Naive B cell (primary cell): ENCODE data around the gene RNF125. TPM values are rescaled to one million over a fixed set of nuclear protein-coding genes. Genes with fewer than 3 reads are reported as not detected.

Experiments used
- ATAC-seq, 2 donors: fragments of 150-1000 bp; cut with Tn5 transposase; 2 replicates each; pipeline ENCODE4 v1.10.0; 2021; ENCODE audit warnings: low read depth in 2 of 2, mild to moderate bottlenecking in 2 of 2, moderate library complexity in 2 of 2
- DNase-seq: peaks from one replicate; pipeline ENCODE4 v3.0.0; 2022
- H3K27ac Mint-ChIP-seq, 6 donors: one replicate each; pipeline ENCODE4 v1.8.0; 2020 to 2022; ENCODE audit warnings: mild to moderate bottlenecking in 6 of 6, mixed read lengths in 6 of 6, moderate library complexity in 5 of 6, inconsistent platforms in 2 of 6
- H3K27me3 Mint-ChIP-seq, 3 donors: one replicate each; pipeline ENCODE4 v1.8.0; 2021 to 2022; ENCODE audit warnings: mixed read lengths in 3 of 3, mild to moderate bottlenecking in 1 of 3
- H3K36me3 Mint-ChIP-seq, 2 donors: one replicate each; pipeline ENCODE4 v1.8.0; 2020 to 2022; ENCODE audit warnings: mixed read lengths in 2 of 2, inconsistent platforms in 1 of 2, mild to moderate bottlenecking in 1 of 2
- H3K4me1 Mint-ChIP-seq, 3 donors: one replicate each; pipeline ENCODE4 v1.8.0; 2020 to 2022; ENCODE audit warnings: mixed read lengths in 3 of 3, inconsistent platforms in 1 of 3, mild to moderate bottlenecking in 1 of 3, moderate library complexity in 1 of 3
- H3K4me3 Mint-ChIP-seq, 8 donors: one replicate each; pipeline ENCODE4 v1.8.0; 2020 to 2022; ENCODE audit warnings: mild to moderate bottlenecking in 8 of 8, mixed read lengths in 8 of 8, moderate library complexity in 8 of 8, inconsistent platforms in 2 of 8
- H3K9me3 Mint-ChIP-seq, 7 donors: one replicate each; pipeline ENCODE4 v1.8.0; 2020 to 2022; ENCODE audit warnings: mixed read lengths in 7 of 7, mild to moderate bottlenecking in 5 of 7, inconsistent platforms in 2 of 7, moderate library complexity in 1 of 7
- polyA plus RNA-seq, 6 donors: library from polyadenylated mRNA; unstranded; fragments of 300-500 nt; fragmentation: Illumina TruSeq; gene quantifications; one replicate each; pipeline ENCODE4 v1.2.3, GENCODE V29; 2021; ENCODE audit warnings: low read depth in 6 of 6

RNF125 gene
- polyA plus RNA-seq, 6 donors from 2014 or later, result 8.9 to 21.2 (median 17.9) TPM

- no peak overlapping the region for H3K27ac Mint-ChIP-seq
- peaks cover 18 to 50% (median 19%) of the 10 kb centered on the region in 3 donors for H3K4me1 Mint-ChIP-seq
- H3K9me3 Mint-ChIP-seq, result no peaks in the 10 kb centered on the region
- peak overlapping the region in 1 of 8 donors; percentile 29 for H3K4me3 Mint-ChIP-seq
- DNase-seq, result no peak
- ATAC-seq, result no peak
- no peaks in the 10 kb centered on the region for H3K27me3 Mint-ChIP-seq
- H3K36me3 Mint-ChIP-seq, result peaks cover 0 to 5% of the 10 kb centered on the region in 2 donors
These were observed 91.4 kb downstream of the RNF125 start for GRCh38 chr18:32110005-32110404.

DNA sequence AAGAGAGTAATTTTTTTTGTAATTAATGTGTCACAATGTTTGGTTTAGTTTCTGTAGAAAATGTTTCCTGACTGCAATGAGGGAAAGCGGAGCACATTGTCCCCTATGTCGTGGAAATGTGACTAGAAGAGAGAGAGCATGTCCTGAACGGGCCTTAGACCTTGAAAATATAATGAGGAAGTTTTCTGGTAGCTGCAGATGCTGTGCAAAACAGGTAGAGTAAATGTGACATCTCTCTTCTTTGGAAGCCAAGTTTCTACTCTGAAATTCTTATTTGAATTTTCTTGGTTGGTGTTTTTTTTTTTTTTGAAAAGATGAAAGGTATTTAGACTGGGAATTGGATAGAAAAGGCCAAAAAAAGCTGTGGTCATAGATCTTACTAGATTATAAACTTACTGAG is 93.1 kb downstream of the RNF125 start:
- ATAC-seq (peak; percentile 33 to 37), DNase-seq (no peak)
- Mint-ChIP-seq H3K4me3 (no peak overlapping the region), H3K9me3 (no peaks in the 10 kb centered on the region), H3K4me1 (peaks cover 13 to 36% (median 19%) of the 10 kb centered on the region in 3 donors), H3K27ac (no peak overlapping the region), H3K27me3 (no peaks in the 10 kb centered on the region), H3K36me3 (peaks cover 14 to 15% of the 10 kb centered on the region in 2 donors)

DNA sequence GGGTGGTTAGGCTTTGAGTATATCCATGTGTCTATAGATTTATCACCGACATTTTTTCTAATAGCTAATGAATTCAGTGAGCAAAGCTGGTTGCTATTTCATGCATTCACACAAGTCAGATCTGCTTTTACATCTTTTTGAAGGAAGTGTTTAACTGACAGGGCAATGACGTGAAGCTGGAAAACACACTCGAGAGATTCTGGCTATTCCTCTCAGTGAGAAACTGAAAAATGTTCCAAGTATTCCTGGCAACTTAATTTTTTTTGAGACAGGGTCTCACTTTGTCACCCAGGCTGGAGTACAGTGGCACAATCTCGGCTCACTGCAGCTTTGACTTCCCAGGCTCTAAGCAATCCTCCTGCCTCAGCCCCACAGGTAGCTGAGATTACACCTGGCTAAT is 94.2 kb downstream of the RNF125 start:
- DNase-seq (no peak), ATAC-seq (no peak)
- Mint-ChIP-seq H3K27ac (peak overlapping the region in 1 of 6 donors; percentile 60), H3K36me3 (peaks cover 14 to 19% of the 10 kb centered on the region in 2 donors), H3K4me1 (peaks cover 13 to 32% (median 16%) of the 10 kb centered on the region in 3 donors), H3K27me3 (no peaks in the 10 kb centered on the region), H3K4me3 (no peak overlapping the region), H3K9me3 (no peaks in the 10 kb centered on the region)

- Mint-ChIP-seq H3K27me3 (no peaks in the 10 kb centered on the region), H3K9me3 (no peaks in the 10 kb centered on the region), H3K4me1 (peaks cover 8 to 21% (median 12%) of the 10 kb centered on the region in 3 donors), H3K27ac (peak overlapping the region in 2 of 6 donors; percentile 50 to 70), H3K36me3 (peaks cover 14 to 20% of the 10 kb centered on the region in 2 donors), H3K4me3 (no peak overlapping the region)
- DNase-seq (no peak), ATAC-seq (no peak)
These were observed 95.8 kb downstream of the RNF125 start for GRCh38 chr18:32114293-32114942.

- Mint-ChIP-seq H3K4me3 (no peak overlapping the region), H3K27me3 (no peaks in the 10 kb centered on the region), H3K27ac (peak overlapping the region in 1 of 6 donors; percentile 2), H3K36me3 (peaks cover 15 to 19% of the 10 kb centered on the region in 2 donors), H3K9me3 (no peaks in the 10 kb centered on the region), H3K4me1 (peaks cover 0 to 4% (median 0%) of the 10 kb centered on the region in 3 donors)
- ATAC-seq (no peak), DNase-seq (no peak)
These were observed 103.4 kb downstream of the RNF125 start for GRCh38 chr18:32122039-32122438.

Other genes starting within 250 kb of the RNF125 start
- 10 to 100 TPM; 10.1 to 28.6 (median 22.5) TPM for gene TRAPPC8, start 75.7 kb upstream of the RNF125 start, polyA plus RNA-seq
- 10 to 100 TPM; 53.3 to 76.0 (median 60.5) TPM for gene RNF138, start 73.0 kb downstream of the RNF125 start, polyA plus RNA-seq
- gene MEP1B, start 171.2 kb downstream of the RNF125 start, polyA plus RNA-seq, result not detected